GM19351 (cell line): ENCODE results near the gene CTRB1.

Experiments used
- ATAC-seq: cut with Tn5 transposase; IDR thresholded peaks from one replicate; pipeline ENCODE4 v1.9.1; 2021; ENCODE audit warnings: mild to moderate bottlenecking, moderate library complexity; ENCODE audit not compliant: unreplicated experiment

CTRB1 gene

GRCh38 chr16:75218256-75219076 lies at the start of gene CTRB1:
CTRB1 (plus strand) TSS chr16:75218988; CDS start chr16:75219008, 20 bp downstream.
- peak; percentile 65 for ATAC-seq

DNA sequence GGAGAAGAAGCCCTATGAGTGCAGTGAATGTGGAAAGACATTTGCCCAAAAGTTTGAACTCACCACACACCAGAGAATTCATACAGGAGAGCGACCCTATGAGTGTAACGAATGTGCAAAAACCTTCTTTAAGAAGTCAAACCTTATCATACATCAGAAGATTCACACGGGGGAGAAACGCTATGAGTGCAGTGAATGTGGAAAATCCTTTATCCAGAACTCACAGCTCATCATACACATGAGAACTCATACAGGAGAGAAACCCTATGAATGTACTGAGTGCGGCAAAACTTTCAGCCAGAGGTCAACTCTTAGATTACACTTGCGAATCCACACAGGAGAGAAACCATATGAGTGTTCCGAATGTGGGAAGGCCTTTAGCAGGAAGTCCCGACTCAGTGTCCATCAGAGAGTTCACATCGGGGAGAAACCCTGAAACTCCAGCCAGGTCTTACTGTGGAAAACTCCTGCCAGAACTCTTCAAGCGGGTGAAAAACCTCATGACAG lies 48.8 kb upstream of the CTRB1 start:
- no peak for ATAC-seq

- ATAC-seq, result no peak
These were observed 46.2 kb upstream of the CTRB1 start for GRCh38 chr16:75172578-75172977.

DNA sequence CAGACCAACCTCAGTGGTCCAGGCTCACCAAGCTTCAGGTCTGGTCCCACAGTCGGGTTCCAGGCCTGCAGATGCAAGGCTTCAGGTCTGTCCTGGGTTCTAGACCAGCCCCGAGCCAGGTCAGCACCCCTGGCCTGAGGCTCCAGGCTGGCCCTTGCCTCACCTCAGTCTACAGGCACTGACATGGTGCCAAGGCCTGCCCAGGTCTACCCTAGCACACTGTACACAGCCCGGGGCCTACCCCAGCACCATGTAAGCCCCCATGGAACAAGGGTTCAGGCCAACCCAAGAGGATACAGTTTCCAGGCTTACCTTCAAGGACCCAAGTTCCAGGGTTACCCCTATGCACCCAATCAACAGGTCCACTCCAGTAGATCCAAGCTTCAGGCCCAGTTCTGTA lies 43.7 kb upstream of the CTRB1 start:
- no peak for ATAC-seq

DNA sequence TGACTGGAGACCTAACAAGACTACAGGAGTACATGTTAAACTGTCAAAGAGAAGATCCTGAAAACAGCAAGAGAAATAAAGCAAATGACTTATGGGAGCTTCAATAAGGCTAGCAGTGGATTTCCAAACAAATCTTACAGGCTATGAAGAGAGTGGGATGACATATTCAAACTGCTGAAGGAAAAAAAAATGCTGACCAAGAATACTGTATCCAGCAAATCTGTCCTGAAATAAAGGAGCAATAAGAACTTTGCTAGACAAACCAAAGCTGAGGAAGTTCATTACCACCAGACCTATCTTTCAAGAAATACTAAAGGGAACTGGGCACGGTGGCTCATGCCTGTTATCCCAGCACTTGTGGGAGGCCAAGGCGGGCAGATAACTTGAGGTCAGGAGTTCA lies 41.9 kb upstream of the CTRB1 start:
- no peak for ATAC-seq

- no peak for ATAC-seq
These were observed 39.6 kb upstream of the CTRB1 start for GRCh38 chr16:75179208-75179607.

DNA sequence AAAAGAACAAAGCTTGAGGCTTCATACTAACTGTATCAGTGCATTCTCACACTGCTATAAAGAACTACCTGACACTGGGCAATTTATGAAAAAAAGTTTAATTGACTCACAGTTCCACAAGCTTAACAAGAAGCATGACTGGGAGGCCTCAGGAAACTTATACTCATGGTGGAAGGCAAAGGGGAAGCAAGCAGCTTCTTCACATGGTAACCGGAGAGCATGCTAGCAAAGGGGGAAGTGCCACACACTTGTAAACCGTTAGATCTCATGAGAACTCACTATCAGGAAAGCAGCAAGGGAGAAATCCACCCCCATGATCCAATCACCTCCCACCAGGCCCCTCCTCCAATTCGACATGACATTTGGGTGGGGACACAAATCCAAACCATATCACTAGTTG lies 37.2 kb upstream of the CTRB1 start:
- ATAC-seq, result no peak

DNA sequence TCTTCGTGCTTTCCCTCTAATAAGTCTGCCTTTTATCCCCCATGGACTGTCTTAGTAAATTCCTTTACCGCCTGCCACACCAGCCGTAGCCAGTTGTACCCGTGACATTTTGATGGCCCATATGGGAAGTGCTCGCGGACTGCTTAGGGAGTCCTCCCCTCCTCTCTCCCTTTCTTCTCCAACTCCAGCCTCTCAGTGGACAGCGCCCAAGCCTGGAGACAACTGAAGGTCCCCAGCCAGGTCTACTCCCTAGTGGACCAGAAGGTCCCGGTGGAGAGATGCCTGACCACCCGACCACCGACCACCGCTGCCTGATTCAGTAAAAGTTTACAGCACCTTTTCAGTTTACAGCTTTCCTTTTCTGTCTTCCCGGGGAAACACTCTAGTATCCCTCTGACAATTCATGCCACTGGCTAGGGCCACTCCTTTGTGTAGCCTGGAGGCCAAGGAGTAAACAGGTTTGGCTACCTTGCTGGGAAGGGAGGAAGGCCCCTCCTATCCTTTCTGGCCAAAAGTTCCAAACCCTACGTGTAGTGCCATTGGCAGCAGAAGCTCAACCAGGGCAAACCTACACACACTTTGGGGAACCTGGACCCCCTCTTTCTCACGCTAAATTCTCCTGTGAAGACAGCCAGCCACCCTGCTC lies 29.8 kb upstream of the CTRB1 start:
- no peak for ATAC-seq

DNA sequence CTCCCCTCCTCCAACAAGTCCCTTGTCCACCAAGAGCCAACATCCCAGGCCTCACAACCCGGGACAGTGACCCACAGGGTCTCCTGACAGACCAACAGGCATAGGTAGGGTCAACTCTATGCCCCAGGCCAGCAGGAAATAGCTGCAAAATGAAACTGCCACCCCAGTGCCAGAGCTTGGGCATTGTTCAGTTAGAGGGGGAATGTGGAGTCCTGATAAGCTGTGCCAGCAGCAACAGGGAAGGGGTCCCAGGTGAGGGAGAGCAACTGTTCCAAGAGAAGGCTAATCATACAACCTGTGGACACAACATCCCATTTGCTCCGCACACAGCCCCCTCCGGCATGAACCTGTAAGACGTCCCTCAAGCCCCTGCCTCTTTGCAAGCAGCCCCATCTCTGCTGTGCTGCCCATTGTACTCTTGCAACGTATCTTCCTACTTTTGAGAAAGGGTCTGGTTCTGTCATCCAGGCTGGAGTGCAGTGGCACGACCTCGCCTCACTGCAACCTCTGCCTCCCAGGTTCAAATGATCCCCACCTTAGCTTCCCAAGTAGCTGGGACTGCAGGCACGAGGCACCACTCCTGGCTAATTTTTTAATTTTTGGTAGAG lies 29.0 kb upstream of the CTRB1 start:
- ATAC-seq, result no peak

DNA sequence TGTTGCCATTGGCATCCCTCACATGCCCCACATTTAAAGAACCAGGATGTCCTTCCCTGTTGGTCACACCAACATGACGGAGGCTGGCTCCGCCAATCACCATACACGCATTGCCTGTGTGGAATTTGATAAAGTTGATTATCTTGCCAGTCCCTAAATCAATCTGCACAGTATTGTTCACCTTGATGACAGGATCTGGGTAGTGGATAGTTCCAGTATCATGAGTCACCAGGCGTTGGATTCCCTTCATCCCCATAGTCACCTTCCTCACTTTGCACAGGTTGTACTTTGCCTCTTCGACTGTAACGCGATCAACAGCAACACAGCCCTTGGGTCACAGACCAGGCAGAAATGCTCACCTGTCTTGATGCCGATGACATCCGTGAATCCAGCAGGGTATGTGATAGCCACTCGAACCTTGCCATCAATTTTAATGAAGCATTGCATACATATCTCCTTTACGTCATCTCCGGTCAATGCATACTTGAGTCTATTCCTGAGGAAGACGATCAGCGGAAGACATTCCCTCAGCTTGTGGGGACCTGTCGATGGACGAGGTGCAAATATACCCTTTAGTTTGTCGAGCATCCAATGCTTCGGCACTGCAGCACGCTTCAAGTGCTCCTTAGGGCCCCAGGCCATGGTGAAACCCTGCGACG lies 26.1 kb upstream of the CTRB1 start:
- no peak for ATAC-seq

GRCh38 chr16:75193265-75193650 lies 25.5 kb upstream of the CTRB1 start:
- no peak for ATAC-seq

DNA sequence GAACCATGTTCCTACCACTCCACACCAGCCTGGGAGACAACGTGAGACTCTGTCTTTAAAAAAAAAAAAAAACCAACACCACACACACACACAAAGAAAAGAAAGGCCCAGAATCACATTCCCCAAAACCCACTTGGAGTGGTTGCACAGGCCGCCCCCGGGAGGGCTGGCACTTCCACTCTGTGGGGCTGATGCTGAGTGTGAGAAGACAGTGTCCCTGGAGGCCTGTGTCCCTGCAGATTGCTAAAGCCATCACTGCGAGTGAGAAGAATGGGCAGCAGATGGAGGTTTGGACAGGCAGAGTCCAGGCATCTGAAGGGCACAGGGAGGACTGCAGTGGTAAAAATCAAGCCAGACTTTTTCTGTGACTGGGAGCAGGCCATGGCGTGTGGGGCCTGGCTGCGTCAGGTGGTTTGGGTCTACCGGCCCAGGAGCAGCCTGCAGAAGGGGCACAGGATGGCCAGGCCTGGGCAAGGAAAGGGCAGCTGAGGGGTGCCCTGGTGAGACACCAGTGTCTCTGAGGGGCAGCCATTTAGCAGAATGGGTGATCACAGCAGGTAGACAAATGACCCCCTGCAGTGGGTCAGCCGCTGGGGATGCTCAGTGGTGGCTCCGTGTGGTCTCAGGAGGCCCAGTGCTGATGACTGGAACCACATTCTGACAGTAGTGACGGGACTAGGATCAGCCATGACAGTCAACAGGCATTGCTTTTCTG lies 24.9 kb upstream of the CTRB1 start:
- ATAC-seq, result no peak

GRCh38 chr16:75195811-75196790 lies 22.7 kb upstream of the CTRB1 start:
- no peak for ATAC-seq

GRCh38 chr16:75196836-75197235 lies 22.0 kb upstream of the CTRB1 start:
- ATAC-seq, result no peak

- ATAC-seq, result no peak
These were observed 21.2 kb upstream of the CTRB1 start for GRCh38 chr16:75197522-75198134.

DNA sequence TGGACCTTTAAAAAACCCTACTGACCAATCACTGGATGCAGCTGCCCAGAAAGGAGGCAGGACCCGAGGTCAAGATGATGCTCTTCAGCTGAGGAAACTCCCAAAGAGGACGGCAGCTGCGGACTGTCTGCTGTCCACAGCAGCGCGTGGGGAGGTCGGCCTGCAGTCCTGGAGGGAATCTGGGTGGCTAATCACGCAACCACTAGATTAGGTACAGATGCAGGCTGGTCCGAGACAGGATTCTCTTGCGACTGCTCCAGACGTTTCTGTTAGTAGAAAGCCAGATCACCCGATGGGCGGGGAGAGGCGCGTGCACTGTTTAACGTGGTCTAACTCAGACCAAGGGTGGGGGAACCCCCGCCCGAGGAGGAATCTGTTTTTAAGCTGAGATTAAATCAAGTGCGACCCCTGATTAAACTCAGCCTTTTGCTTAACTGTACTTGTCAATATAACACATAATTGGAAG lies 20.6 kb upstream of the CTRB1 start:
- ATAC-seq, result no peak

- ATAC-seq, result no peak
These were observed 16.7 kb upstream of the CTRB1 start for GRCh38 chr16:75202069-75202590.

DNA sequence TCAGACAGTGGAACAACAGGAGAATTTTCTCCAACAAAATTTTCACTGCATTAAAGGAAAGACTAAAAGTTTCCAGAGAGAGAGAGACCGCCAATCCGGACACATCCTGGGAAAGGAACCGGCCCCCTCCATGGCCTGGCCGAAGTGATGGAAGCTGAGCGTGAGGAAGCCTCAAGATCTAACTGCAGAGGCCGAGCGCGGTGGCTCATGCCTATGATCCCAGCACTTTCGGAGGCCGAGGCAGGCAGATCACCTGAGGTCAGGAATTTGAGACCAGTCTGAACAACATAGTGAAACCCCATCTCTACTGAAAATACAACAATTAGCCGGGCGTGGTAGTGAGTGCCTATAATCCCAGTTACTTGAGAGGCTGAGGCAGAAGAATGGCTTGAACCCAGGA lies 15.7 kb upstream of the CTRB1 start:
- no peak for ATAC-seq
